Hippocampal formation (tissue), 2 donors: Measurements from ENCODE around the gene FH.
A peak's percentile ranks its signal among the peaks of the same experiment; 100 is the strongest.

Source experiments
- DNase-seq, 2 donors: peaks; one replicate each; lab custom pipeline; 2025; lab: John Stamatoyannopoulos, UW

FH gene

GRCh38 chr1:241521718-241522117, 2.2 kb upstream of the FH start:
- no peak for DNase-seq

- no peak for DNase-seq
Observed at GRCh38 chr1:241520080-241520465, 518 bp upstream of the FH start.

- no peak for DNase-seq
Observed at GRCh38 chr1:241518476-241519307, 863 bp downstream of the FH start.

GRCh38 chr1:241513378-241513777, 6.2 kb downstream of the FH start:
- no peak for DNase-seq

- no peak for DNase-seq
Observed at GRCh38 chr1:241507189-241507863, 12.2 kb downstream of the FH start.

GRCh38 chr1:241503444-241503843, 16.1 kb downstream of the FH start:
- DNase-seq: no peak

- DNase-seq: peak in 1 of 2 donors; percentile 36
Observed at GRCh38 chr1:241499910-241500309, 19.6 kb downstream of the FH start.

GRCh38 chr1:241495741-241496140, 23.8 kb downstream of the FH start:
- no peak for DNase-seq

- DNase-seq: no peak
Observed at GRCh38 chr1:241488739-241489138, 30.8 kb downstream of the FH start.

GRCh38 chr1:241485554-241485992, 34.0 kb downstream of the FH start:
- no peak for DNase-seq

- no peak for DNase-seq
Observed at GRCh38 chr1:241485145-241485544, 34.4 kb downstream of the FH start.

- DNase-seq: no peak
Observed at GRCh38 chr1:241482761-241483250, 36.7 kb downstream of the FH start.

GRCh38 chr1:241479294-241479693, 40.3 kb downstream of the FH start:
- no peak for DNase-seq

GRCh38 chr1:241475671-241476070, 43.9 kb downstream of the FH start:
- DNase-seq: no peak

- no peak for DNase-seq
Observed at GRCh38 chr1:241473026-241473425, 46.5 kb downstream of the FH start.

GRCh38 chr1:241470908-241471590, 48.5 kb downstream of the FH start:
- DNase-seq: peak in 1 of 2 donors; percentile 22

GRCh38 chr1:241470361-241470760, 49.2 kb downstream of the FH start:
- DNase-seq: no peak

GRCh38 chr1:241465673-241466072, 53.9 kb downstream of the FH start:
- no peak for DNase-seq

- no peak for DNase-seq
Observed at GRCh38 chr1:241464985-241465384, 54.6 kb downstream of the FH start.

- DNase-seq: no peak
Observed at GRCh38 chr1:241462391-241462790, 57.2 kb downstream of the FH start.

- DNase-seq: no peak
Observed at GRCh38 chr1:241460098-241460873, 59.3 kb downstream of the FH start.
